ENCODE data around the gene OR51B6.
"Not testable (repeated sequence)": the region's sequence is repeated elsewhere in the genome, so short reads cannot be mapped to it uniquely, and the experiment has no call there.

Gene OR51B6

DNA sequence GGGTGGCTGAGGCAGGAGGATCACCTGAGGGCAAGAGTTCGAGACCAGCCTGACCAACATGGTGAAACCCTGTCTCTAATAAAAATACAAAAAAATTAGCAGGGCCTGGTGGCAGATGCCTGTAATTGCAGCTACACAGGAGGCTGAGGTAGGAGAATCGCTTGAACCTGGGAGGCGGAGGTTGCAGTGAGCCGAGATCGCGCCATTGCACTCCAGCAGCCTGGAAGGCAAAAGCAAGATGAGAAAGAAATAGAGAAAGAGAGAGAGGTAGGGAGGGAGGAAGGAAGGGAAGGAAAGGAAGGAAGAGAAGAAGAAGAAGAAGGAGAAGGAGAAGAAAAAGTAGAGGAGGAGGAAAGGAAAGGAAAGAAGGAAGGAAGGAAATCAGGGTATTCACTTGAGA is 15.1 kb downstream of the OR51B6 start:
- DNase-seq: not testable (repeated sequence)

DNA sequence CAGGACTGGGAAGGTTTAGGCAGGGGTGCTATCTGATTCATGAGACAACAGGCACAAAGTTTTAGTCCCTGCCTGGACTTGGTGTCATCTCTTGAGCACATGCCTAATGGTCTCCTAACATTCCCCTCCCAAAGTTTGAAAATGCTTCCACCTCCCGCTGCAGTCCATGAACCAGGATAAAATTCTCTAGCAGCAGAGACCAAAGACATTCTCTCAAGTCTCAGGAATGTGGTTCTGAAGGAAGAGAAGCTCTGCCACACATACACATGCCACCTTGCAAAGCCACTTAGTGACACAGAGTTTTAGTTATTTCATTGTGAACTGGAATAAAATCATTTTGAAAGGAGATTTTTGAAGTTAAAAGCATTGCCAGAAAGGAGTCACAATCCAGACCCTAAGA is 15.5 kb downstream of the OR51B6 start:
- DNase-seq: no peak

DNA sequence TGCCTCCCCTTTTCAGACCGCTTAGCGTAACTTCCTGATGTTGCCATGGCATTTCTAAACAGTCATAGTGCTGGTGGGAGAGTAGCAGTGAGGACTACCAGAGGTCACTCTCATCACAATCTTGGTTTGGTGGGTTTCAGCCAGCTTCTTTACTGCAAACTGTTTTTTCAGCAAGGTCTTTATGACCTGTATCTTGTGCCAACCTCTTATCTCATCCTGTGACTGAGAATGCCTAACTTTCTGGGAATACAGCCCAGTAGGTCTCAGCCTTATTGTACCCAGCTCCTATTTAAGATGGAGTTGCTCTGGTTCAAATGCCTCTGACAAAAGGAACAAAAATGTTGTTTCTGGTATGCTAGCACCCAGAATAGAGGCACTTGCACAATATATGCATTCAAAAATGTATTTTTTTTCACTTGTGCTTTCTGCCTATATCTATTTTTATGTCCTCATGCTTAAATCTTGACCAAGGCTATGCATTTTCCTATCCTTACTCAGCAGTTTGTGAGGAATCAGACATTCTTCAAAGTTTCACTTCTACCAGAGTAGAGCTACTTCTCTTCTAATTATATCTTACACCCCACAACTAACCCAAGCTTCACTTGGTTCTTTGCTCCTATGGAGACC is 16.3 kb downstream of the OR51B6 start:
- DNase-seq: no peak

DNA sequence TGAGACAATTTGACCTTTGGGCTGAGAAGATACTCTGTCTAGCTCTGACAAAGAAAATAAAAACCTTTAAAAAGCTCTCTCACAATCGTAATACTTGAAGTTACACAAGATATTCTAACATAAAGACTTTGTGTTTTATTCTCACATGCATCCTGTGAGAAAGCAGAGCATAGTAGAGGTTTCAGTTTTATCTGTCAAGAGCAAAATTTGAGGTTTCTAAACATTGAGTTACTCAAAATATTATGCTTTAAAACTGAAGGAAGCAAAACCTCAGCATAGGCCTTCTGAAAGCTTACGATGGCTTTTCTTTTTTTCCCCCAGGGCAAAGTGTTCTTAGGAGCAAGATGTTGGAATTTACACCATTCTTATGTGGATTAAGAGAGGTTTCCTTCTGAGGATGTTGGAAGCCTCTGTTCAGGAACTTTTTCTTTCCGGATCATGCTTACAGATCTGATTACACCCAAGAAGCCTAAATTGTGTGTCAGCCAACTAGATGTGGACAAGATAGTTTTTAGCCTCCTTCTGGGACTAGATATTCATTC is 17.3 kb downstream of the OR51B6 start:
- no peak for DNase-seq

DNA sequence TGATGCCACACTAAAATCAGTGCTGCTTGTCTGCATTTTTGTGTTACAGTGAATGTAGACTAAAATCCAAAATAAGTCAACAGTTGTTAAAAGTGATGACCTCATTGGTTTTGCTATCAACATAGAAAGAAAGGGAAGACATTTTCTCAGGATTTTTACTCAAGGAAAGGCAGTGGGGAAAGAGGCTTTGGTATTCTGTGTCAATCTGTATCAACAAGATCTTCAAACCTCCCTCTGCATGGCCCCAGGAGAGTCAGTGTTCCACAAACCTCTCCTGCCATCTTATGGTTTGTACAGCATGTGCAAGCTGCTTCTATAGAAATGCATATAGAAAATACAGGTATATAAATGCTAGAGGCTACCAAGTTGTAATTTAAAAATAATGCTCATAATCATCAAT is 18.5 kb downstream of the OR51B6 start:
- DNase-seq: no peak

DNA sequence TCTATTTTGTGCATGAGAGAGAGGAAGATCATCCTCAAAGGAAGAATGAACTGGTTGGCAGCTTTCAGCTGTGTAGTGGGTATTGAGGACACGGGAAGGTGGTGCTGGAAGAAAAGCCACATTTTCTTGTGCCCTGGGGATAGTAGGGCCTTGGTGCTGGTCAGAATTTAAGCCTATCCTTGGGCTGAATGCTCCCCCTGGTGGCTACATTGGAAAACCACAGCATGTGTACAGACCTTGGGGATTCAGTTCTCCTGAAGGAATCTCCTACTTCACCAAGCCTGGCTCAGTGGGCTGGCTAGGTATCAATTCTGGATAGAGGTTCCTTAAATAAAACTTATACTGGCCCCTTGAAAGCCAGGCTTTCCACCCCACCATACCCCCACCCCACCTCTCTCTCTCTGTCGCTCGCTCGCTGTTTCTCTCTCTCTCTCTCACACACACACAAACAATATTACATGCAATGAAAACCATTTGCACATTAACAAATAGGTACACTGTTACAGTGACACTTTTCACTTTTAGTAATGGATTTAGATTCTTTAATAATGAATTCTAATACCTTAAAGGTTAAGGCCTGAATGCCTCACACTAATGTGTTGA is 29.5 kb downstream of the OR51B6 start:
- peak; percentile 2 for DNase-seq

DNA sequence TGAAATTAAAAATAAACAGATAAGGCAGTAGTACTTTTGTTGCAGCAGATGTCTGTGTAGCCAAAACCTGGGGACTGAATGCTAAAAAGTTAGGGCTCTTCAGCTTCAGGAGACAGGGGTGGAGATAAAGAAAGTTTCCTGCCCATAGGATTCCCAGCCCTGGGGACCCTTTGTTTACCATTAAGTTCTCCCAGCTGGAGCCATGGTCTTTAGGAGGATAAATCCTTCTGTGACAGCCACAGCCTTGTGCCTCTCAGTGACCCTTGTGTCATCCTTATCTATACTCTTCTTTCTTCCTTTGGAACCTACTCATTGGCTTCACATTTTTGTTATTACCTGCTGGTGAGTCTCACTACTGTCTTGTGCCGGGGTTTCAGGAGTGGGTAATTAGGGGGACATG is 32.3 kb downstream of the OR51B6 start, which contains the start of gene OR51M1:
TSS of gene OR51M1 (plus strand) at position 237 of the 400 bp plus-strand sequence. CDS start 5,587 bp downstream, outside the sequence.
- no peak for DNase-seq

DNA sequence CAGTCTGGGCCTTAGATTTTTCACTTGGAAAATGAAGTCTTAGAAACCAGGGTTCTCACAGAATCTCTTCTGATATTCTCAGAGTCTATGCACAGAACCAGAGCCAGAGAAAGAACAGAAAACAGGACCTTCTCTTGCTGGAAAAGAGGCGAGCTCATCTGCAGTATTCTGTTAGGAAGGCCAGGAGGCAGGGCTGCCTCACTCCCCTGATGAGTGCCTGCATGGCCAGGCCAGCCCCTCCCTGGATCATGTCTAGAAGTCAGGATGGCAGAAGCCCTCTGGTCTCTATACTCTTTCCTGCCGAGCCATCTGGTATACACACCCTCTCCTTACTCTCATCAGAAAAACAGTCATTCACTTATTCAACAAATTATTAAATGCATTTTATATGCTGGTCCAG is 33.0 kb downstream of the OR51B6 start:
- DNase-seq: no peak

DNA sequence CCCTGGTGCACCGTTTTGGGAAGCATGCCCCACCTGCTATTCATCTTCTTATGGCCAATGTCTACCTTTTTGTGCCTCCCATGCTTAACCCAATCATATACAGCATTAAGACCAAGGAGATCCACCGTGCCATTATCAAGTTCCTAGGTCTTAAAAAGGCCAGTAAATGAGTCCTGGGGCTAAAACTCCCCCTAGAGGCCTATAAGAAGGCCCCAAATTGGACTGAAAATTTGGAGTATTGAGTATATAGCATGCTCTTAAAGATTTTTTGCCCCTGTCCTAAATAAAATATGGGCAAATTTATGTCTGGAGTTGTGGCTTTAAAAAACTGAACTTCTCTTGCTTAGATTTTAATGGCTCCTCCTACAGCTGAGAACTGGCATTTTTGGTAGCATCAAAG is 38.9 kb downstream of the OR51B6 start:
- DNase-seq: no peak

DNA sequence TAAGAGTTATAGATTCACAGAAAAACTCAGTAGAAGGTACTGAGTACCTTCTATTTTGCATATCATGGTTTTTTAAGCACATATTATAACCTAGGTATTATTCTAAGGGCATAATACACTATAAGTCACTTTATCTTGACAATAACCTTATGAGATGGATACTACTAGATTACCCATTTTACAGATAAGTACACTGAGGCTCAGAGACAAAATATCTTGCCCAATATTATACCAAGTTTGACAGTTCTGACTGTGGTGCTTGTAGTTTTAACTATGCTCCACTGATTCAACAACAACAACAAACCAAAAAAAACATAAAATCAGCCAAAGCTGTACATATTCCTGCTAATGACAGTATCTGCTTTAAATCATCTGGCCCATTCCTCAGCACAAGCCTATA is 42.8 kb downstream of the OR51B6 start:
- DNase-seq: no peak

DNA sequence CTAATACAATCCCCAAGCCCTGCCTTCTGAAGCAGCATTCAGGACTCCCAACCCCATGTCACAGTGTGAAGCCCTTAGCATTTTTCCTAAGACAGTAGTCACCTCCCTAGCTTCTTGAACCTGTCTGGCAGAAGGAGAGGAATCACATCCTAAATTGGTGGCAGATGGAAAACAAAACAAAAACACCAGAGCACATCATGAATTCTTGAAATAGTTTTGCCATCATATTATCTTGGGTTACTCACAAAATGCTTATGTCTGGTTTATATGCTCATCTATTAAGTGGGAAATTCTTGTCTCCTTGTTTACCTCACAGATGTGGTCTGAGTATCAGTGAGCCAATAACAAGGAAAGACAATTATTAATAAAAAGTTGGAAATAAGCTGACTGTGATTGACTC is 47.6 kb downstream of the OR51B6 start:
- no peak for DNase-seq

Measured in activated naive CD4-positive, alpha-beta T cell treated with Interleukin-2 at 50 U/mL for 16 hours (primary cell).